ENCODE measurements around the gene MRPL28.
"Not testable (repeated sequence)": the region's sequence is repeated elsewhere in the genome, so short reads cannot be mapped to it uniquely, and the experiment has no call there.

DNA sequence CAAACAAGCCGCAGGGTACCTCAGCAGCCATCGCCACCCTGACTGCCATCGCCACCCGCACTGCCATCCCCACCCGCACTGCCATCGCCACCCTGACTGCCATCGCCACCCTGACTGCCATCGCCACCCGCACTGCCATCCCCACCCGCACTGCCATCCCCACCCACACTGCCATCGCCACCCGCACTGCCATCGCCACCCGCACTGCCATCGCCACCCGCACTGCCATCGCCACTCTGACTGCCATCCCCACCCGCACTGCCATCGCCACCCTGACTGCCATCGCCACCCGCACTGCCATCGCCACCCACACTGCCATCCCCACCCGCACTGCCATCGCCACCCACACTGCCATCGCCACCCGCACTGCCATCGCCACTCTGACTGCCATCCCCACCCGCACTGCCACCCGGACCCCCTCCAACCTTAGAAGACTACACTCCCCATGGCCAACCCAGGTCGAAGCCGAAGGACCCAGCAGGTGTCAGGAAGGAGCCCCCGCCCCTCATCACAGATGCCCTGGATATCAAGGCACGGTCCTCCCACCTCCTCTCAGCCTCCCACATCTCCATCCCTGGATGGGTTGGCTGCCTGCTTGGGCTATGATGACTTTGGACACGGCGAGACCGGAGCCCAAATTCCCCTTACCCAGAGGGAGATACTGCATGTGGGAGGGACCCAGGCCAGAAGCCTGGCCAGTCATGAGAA is 7.9 kb upstream of the MRPL28 start:
- TF ChIP-seq POLR2A (IDR thresholded peaks at IDR 0.05), result not testable (repeated sequence)
- TF ChIP-seq, protein P1, sequence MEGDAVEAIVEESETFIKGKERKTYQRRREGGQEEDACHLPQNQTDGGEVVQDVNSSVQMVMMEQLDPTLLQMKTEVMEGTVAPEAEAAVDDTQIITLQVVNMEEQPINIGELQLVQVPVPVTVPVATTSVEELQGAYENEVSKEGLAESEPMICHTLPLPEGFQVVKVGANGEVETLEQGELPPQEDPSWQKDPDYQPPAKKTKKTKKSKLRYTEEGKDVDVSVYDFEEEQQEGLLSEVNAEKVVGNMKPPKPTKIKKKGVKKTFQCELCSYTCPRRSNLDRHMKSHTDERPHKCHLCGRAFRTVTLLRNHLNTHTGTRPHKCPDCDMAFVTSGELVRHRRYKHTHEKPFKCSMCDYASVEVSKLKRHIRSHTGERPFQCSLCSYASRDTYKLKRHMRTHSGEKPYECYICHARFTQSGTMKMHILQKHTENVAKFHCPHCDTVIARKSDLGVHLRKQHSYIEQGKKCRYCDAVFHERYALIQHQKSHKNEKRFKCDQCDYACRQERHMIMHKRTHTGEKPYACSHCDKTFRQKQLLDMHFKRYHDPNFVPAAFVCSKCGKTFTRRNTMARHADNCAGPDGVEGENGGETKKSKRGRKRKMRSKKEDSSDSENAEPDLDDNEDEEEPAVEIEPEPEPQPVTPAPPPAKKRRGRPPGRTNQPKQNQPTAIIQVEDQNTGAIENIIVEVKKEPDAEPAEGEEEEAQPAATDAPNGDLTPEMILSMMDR (IDR thresholded peaks at IDR 0.05), result not testable (repeated sequence)
